NCI-H526 (cell line): Measurements from ENCODE around the gene GFOD1.
A peak's percentile ranks its signal among the peaks of the same experiment; 100 is the strongest.

Experiments used
- DNase-seq, 2 experiments: peaks; one replicate each; lab custom pipeline; 2025; lab: John Stamatoyannopoulos, UW

Gene GFOD1

DNA sequence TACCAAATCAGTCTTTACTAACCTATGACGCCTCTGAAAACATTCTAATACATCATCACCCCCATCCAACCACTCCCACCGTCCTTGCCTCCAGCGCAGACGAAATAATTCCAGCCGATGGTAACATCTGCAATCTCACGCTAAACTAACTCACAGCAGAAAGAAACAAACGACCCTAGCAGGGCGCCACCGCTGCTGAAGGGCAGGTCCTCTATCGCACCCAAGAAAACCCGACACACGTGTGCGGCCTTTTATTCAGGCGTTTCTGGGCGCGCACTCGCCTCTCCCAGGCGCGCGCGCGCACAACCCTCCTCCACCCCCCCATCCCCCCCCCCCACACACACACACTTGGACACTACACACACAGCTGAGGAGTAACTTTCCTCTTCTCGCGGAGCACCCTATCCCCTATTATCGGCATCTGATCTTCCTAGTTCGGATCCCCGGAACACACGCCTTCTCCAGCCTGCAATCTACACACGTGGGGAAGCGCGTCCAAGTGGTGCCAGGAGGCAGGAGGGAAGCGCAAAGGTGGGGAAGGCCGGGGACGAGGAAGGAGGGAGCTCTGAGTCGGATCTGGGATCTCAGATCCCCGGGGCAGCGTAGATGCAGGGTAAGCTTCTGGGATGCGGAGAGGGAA lies 1.4 kb downstream of the GFOD1 start:
- DNase-seq: peak; percentile 53 to 78

DNA sequence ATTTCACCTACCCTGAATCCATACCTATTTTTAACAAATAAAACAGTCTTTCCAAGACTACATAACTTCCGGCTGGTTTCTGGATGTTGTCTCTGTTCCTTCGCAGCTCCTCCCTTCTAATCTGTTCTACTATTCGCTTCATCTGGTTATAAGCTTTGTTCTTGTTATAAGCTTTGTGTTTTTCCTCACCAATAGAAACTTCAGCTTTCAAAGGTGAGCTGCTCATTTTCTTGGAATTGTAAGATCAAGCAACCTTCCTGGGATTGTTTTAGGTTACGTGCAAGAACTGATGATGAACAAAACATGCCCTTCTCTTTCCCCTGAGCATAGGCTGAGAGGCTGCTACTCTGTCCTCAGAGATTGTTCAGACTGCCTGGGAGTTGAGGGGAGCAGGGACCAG lies 2.1 kb downstream of the GFOD1 start:
- no peak for DNase-seq

DNA sequence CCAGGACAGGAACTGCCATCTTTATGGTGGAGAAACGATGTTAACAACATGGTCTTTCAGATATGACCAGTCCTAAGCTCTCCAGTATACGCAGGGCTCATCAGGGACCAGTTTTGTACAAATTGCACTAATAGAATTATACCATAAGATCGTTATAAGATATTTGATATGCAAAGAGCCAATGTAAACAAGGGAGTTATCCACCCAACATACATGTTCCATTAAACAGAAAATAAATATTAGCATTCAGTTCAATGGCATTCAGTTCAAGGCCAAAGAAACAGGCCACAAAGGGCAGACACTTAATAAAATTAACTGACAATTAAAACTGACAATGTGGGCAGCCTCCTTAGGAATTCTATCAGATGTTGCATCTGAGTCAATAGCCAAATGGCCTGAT lies 2.6 kb downstream of the GFOD1 start:
- no peak for DNase-seq

DNA sequence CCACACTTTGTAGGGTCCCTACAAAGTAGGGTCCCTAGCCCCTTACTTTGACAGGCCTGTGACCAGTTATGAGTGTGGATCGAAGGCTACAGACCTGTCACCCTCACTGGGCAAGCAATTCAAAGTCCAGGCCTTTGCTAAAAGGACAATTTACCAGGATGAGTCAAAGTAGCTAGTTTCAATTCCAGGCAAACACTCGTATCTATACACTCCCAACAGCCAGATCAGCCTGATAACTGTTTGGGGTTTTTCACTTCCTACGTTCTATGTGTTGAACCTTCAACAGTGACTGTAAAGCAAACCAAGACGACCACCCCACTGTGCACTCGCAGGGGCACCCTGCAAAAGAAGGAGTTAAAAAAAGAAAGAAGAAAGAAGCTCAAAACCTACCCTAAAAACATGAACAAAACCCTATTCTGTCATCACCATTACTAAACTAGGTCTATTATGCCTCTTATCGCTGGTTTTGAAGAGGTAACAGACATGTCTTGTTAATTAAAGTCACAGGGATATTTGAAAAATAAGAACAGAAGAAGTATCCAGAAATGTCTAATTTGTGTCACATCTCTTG lies 3.2 kb downstream of the GFOD1 start:
- no peak for DNase-seq

DNA sequence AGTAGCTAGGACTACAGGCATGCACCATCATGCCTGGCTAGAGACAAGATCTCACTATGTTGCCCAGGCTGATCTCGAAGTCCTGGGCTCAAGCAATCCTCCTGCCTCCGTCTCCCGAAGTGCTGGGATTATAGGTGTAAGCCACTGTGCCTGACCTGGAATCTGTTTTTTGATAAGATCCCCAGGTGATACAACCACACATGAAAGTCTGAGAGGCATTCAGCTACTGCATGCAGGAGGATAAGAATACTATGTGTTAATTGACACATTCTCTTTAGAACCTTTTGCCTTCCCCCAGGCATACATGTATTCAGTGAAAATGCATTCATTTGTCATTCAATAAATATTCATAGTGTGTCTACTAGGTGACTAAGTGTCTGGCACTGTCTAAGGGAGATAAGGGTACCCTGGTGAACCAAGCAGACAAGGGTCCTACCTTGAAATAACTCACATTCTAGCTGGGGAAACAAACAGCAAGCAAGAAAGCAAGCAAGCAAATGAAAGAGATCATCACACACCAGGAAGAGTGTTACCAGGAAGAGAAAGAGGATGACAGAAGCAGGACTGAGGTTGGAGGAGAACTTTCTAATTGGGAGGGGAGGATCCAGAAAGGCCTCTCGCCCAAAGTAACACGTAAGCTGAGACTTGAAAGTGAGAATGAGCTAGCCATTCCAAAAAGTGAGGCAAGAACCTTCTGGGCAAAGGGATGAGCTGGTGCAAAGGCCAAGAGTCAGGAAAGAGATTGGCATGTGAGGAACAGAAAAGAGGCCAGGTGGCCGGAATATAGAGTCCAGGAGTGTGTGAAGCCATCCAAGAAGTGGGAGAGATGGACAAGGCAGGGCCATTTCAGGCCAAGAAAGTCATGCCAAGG lies 6.5 kb downstream of the GFOD1 start:
- DNase-seq: no peak

DNA sequence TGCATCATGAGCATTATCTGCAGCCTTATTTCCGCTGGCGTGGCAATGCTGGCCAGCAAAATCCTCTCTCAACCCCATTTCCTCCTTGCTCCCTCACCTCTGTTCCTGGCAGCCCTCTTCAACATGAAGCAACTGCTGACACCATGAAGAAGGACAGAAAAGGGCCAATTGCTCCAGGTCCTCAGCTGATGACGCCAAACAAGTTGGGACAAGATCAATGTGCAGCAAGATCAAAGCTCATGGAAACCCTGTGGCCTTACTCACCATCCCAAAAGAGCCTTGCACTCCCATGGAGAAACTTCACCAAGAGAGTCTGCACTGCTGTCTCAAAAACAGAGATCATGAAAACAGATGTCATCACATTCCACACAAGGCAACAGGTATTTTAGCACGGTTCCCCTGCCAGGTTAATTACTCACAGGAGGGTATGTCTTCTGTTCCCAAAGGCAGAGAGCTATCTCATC lies 7.4 kb downstream of the GFOD1 start:
- DNase-seq: no peak

DNA sequence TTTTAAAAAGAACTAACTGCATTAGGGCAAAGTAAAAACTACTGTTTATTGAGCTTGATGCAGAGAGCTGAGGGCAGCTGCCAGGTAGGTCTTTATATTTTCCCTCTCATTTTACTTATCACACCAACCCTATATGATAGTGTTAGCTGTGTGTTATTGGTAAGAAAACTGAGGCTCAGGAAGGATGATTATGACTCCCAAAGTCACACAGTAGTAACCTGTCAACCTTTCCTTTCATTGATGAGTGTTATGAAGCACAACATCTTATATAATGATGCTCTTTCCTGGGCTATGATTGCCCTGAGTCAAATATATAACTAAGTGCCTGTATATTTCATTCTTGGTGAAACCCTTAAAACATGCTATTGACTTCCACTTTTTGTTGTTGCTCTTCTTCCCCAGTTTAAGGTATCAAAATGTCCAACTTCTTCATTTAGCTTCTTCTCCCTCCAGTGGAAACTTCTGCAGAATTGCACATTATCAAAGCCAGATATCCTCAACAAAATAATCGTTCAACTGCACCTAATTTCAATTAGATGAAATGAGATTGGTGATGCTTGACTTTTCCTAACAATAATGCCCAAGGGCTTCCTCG lies 8.1 kb downstream of the GFOD1 start:
- DNase-seq: no peak

DNA sequence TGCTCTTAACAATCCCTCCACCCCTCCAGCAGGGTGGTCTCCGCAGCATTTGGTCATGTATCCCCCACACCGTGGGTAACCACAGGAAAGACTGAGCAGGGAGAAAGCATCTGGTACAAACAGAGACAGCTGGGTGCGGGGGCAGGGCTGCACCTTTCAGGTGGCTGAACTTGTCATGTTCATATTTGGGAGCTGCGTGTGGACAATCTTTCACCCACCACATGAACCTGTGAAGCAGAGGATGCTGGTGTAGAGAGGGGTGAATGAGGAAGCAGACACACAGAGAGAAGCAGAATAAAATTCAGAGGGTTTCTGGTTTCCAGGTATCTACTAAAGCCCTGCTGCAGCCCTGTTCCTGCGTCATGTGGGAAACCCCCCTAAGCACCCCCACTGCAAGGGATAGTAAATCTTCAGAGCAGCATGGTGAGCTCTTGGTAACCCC lies 8.9 kb downstream of the GFOD1 start:
- DNase-seq: no peak

DNA sequence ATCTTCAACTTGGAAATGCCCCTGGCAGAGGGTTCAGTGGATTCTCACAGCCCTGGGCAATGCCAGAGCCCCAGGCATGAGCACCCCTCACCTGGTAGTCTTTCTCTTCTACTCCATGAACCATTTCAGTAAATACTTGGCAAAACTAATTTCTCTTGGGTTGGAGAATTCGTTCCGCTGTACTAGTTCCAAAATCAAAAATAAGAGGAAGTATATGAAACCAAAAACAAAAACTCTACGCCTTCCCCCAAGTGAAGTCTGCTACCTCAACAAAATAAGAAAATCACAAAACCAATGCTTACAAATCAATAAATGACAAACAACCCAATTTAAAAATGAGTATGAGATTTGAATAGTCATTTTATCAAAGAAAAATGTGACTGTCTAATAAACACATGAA lies 12.6 kb downstream of the GFOD1 start:
- DNase-seq: no peak

DNA sequence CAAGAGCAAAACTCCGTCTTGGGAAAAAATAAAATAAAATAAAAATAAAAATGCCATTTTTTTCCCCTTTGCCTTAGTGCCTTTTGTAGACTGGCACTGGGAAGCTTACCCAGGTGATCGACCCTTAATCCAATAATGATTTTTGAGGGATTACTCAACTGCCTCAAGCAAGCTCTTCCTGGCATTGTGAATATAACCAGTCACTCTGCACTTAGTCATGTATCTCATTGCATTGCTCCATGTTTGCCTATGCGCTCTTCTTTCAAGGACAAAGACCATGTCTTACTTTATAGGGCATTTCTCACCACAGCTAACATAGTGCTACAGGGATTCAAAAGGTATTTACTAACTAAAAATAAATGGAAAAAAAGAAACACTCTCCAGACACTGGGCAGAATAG lies 13.0 kb downstream of the GFOD1 start:
- no peak for DNase-seq

DNA sequence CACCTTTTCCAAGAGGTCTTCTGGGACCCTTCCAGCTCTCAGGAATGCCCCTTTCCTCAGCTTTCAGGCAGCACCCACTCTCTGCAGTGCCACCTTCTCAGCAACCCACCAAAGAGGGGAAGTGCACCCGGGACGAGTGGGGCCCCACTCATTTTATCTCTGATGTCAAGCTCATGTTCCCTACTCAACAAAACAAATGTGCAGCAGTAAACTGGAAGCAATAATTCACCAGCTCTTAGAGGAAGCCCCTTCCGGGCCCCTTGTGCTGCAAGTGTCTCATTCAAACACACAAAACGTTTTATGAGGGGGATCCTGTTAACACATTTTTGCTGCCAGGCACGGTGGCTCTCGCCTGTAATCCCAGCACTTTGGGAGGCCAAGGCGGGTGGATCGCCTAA lies 13.6 kb downstream of the GFOD1 start:
- DNase-seq: no peak

DNA sequence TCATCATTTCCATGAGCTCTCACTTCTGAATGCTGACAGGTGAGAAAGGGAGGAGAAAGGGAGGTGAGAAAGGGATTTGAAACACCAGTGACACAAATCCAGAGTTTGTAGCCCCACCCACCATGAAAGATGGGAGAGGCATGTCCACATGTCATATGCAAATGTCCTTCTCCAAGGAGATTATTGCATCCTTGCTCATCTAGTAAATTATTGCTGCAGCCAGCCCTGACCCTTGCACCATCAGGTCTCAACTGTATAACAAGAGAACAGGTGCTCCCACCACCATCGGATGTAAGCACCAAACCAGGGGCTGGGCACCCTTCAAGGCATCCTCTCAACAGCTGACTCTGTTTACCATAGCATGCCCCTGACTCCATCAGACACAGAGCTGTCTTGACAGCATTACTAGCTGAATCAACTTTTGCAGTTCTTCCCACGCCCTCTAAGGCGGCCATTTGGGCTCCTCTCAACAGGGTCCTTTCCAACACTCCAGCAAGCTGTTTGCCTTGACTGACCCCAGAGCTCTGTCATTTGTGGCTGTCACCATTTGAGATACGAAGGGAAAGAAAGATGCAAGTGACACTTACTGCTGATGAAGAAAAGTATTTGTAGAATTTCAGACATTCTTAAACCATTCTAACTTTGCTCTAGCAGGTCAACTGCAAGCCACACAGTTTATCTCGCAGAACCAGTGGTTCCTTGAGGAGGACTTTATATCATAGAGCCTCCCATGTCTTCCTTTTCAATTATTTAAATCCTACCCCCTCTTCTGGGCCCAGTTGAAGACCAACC lies 14.2 kb downstream of the GFOD1 start:
- no peak for DNase-seq

DNA sequence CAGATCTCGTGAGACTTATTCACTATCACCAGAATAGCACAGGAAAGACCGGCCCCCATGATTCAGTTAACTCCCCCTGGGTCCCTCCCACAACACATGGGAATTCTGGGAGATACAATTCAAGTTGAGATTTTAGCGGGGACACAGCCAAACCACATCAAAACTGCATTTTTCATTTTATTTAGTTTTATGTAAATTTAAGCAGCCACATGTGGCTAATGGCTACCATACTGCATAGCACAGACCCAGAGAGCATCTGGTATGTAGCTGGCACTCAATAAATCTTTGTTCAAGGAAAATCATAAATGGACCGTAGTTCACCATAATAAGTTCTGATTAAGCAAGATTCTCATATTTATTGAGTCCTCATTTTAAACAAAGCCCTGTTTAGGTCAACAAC lies 15.3 kb downstream of the GFOD1 start:
- no peak for DNase-seq

DNA sequence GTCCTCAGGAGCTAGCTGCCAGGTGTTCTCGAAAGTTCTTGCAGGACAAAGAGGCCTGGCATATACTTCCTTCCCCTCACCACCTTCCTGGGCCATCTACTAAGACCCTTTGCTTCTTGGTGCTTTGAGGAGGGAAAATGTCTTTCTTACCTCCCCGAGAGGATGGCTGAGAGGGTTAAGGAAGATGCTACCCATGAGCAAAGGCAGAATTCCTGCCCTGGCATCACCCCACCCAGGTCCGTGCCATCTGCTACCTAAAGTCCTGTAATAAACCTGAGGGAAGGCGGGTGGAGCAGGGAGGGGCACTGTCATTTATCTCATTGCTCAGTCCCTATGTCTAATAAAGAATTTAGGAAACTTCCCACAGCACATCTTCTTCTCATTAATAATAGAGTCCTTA lies 16.2 kb downstream of the GFOD1 start:
- no peak for DNase-seq

DNA sequence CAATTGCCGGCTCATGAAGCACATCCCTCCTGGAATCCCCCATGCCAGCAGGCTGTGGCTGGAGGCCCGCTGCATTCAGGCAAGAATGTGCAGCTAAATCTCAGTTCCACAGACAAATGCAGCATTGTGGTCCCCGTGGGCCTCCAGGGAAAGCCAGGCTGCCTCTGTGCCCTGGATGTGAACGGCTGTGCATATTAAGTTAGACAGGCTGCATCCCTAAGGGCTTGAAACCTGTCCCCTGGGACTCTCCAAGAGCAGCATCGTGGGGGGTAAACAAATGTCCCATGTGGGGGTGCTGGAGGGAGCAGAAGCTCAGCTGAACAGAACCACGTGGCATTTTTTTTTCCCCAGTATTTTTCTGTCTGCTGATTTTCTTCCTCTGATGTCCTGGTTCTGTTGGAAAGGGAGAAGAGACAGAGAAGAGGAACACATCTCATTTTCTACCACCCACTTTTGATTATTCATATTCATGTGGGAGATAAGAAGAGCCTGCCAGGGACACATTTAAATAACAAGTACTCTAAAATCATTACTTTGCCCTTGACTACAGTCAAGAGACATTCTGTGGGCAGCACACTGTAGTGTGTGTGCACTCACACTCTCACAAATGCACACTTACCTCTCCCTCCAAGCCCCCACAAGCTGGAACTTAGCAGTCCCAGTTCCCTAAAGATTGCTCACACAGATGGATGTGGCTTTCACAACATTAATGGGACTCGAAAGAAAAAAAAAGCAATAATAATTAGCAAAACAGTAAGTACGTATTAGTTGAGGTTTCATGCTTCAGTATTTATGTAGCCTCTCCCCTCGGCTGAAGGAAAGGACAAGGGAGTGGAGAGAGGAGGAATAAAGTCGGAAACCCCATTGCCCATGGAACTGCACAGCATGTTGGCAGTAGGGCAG lies 16.9 kb downstream of the GFOD1 start:
- DNase-seq: peak; percentile 73 to 83

DNA sequence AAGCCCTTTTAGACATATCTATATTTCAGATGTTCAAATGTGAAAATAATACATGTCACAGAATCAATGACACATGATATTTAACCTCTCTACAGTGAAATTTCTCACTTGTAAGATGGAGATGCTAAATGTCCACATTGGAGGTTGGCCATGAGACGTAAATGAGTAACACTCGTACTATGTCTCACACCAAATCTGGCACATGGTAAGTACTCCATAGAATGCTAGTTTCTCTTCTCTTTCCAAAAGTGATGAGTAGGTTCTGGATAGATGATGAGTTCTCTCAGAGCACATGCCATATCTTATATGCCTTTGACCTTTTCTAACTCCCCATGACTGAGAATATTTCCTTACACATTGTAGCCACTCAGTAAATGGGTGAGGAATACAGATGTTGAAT lies 17.7 kb downstream of the GFOD1 start:
- no peak for DNase-seq

DNA sequence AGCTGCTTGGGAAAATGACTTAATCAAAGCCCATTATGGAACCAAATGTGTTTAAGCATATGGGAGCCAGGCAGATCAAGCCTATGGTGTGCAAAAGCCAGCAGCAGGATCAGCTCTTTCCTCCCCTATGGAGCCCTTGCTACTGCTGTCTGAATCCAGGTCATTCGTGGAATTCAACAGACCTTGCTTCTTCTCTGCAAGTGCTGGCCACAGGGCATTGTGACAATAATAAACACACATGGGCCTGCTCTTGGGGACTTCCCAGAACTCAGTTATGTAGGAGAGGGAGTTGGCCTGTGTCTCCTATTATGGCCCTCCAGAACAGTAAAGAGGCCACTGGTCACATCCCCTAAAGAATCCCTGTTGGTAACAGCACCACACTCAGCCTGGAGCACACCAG lies 18.6 kb downstream of the GFOD1 start:
- DNase-seq: no peak

DNA sequence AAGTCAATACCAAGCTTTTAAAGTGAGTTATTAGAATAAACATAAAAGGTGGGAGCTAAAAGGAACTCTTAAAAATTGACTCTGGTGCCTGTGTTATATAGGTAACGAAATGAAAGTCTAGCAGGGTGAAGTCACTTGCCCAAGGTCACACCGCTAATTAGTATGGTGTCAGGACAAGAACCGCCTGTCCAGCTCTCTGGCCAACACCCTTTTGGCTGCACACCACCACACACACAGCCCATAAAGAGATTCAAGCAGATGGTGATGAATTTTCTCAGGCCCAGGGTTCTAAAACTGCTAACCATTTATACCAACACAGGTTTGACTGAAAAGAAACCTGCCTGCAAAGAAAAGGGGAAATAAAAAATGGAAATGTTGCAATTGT lies 20.2 kb downstream of the GFOD1 start:
- DNase-seq: no peak

DNA sequence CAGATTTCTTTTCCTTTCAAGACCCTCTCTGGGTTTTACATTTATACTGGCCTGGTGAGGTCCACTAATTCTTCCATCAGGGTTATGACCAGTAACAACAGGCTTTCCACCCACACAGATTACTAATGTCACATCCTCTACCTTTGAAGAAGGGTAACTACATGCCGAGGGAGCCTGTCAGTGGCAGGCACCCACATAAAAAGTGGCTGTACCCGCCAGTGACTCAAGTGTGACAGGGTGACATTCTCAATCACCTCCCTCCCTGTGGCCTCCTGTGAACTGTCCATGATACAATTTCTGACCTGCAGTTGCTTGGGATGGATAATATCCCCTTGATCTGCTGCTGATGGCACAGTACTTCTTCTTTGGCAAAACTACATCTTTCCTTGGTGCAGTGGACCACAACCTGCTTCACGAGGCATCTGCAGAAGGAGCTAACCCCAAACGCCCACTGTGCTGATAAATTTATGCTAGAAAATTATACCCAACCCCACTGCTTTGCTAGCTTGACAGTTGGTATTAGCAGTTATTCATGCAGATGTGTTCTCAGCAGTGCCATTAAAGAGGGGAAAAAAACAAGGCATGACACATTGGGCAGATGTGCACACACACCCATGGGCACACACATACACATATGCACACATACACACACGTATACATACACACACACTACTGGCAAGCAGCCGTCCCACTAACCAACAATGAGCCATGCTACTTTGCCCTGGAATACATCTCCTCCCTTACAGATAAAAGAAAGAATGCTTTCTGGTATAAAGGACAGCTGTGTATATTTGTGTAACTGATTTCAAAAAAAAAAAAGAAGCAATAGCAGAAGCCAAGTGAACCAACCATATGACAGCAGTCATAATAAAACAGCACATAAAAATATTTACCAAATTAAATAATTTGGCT lies 20.8 kb downstream of the GFOD1 start:
- peak; percentile 66 to 73 for DNase-seq

DNA sequence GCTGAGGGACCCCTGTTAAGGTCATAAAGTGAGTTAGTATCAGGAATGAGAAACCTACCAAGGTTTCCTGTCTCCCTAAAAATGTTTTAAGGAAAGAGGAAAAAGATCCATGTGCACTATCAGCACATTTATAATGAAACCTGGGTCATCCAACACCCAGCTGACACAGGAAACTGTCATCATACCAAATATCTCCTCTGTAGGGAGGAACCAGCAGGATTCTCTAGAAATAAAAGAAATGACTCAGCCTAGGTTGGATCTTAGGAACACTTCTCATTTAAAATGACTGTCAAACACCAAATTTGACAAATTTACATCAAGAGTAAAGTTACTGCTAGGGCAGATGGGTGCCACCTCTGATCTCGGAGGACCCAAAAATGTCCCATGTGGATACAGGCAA lies 21.7 kb downstream of the GFOD1 start:
- no peak for DNase-seq
